Esophagus muscularis mucosa (tissue), 4 donors: ENCODE measurements around the gene ERCC5.

ENCODE experiments used
- CTCF ChIP-seq, 3 experiments: fragments of 200-600 bp in 2 of 3; fragments of 450-650 bp in 1 of 3; sonication (generic) in 2 of 3; IDR thresholded peaks; one replicate each; pipeline ENCODE4 v1.5.1; 2017 to 2019; ENCODE audit warnings: antibody characterized with exemption in 3 of 3, mild to moderate bottlenecking in 2 of 3, moderate library complexity in 1 of 3
- EP300 ChIP-seq: sonication (generic); formaldehyde crosslinking; IDR thresholded peaks from one replicate; pipeline ENCODE4 v1.6.1; 2017; ENCODE audit warnings: antibody characterized with exemption
- POLR2A ChIP-seq: fragments of 450-650 bp; IDR thresholded peaks from one replicate; pipeline ENCODE4 v1.6.1; 2017; ENCODE audit warnings: antibody characterized with exemption, moderate library complexity, mild to moderate bottlenecking, low read depth

GRCh38 chr13:102875256-102875655 lies 29.4 kb downstream of the ERCC5 start:
- TF ChIP-seq CTCF (IDR thresholded peaks at IDR 0.05) = no peak
- TF ChIP-seq POLR2A = no peak
- no peak for TF ChIP-seq EP300
